ENCODE data around the gene LAMTOR2.

- TF ChIP-seq CTCF (conservative IDR thresholded peaks at IDR 0.05; ENCODE audit: low read depth, low read length) (no peak), POLR2A (IDR thresholded peaks at IDR 0.05; ENCODE audit: low read depth, low read length) (no peak), SMC3 (IDR thresholded peaks at IDR 0.05; ENCODE audit: low read depth, low read length) (no peak), MXI1 (IDR thresholded peaks at IDR 0.05; ENCODE audit: borderline replicate concordance, low read depth, low read length) (no peak), RAD21 (IDR thresholded peaks at IDR 0.05; ENCODE audit: low read length) (no peak), RCOR1 (IDR thresholded peaks at IDR 0.05; ENCODE audit: insufficient replicate concordance, low read length) (no peak), FOS (IDR thresholded peaks at IDR 0.05; ENCODE audit: low read depth, low read length) (no peak), BHLHE40 (IDR thresholded peaks at IDR 0.05; ENCODE audit: low read depth, low read length) (no peak), RFX5 (IDR thresholded peaks at IDR 0.05; ENCODE audit: low read depth, low read length) (no peak)
- TF ChIP-seq, protein P1, sequence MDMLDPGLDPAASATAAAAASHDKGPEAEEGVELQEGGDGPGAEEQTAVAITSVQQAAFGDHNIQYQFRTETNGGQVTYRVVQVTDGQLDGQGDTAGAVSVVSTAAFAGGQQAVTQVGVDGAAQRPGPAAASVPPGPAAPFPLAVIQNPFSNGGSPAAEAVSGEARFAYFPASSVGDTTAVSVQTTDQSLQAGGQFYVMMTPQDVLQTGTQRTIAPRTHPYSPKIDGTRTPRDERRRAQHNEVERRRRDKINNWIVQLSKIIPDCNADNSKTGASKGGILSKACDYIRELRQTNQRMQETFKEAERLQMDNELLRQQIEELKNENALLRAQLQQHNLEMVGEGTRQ (IDR thresholded peaks at IDR 0.05; ENCODE audit: low read depth, low read length), result no peak
Measured at GRCh38 chr1:156100205-156100995, 45.8 kb downstream of the LAMTOR2 start.
